HepG2 (cell line): Measurements from ENCODE around the gene RBP4.

Source experiments
- CHCHD3 ChIP-seq: sonication (generic); formaldehyde crosslinking; IDR thresholded peaks from 2 replicates; pipeline ENCODE4 v1.8.0; 2022; ENCODE audit warnings: mild to moderate bottlenecking, missing genetic modification reagents, moderate library complexity
- CTCF ChIP-seq: sonication (generic); formaldehyde crosslinking; IDR thresholded peaks from 2 replicates; pipeline ENCODE4 v1.5.0; 2020; ENCODE audit warnings: mild to moderate bottlenecking, missing genetic modification reagents, moderate library complexity
- FOXA1 ChIP-seq, 2 experiments: fragments of 450-650 bp in 1 of 2; sonication (generic) in 1 of 2; formaldehyde crosslinking in 1 of 2; IDR thresholded peaks; 2 replicates each; pipeline versions ENCODE4 v1.4.0 to v1.6.1; 2016 to 2020; ENCODE audit warnings: missing genetic modification reagents in 1 of 2
- MYC ChIP-seq: sonication (generic); formaldehyde crosslinking; IDR thresholded peaks from 2 replicates; pipeline ENCODE4 v1.9.0; 2021; ENCODE audit warnings: missing genetic modification reagents, borderline replicate concordance
- NR2F6 ChIP-seq, 2 experiments: IDR thresholded peaks; 2 replicates each; pipeline ENCODE4 v1.6.1; 2016; ENCODE audit warnings: antibody characterized with exemption in 1 of 2, mild to moderate bottlenecking in 1 of 2
- POLR2AphosphoS5 ChIP-seq: IDR thresholded peaks from 2 replicates; pipeline ENCODE4 v1.6.1; 2012; ENCODE audit warnings: low read depth, low read length
- RAD21 ChIP-seq: fragments of 450-650 bp; formaldehyde crosslinking; IDR thresholded peaks from 2 replicates; pipeline ENCODE4 v1.5.0; 2020; ENCODE audit warnings: mild to moderate bottlenecking
- RELA ChIP-seq: sonication (generic); formaldehyde crosslinking; IDR thresholded peaks from 2 replicates; pipeline ENCODE4 v1.4.0; 2020; ENCODE audit warnings: missing genetic modification reagents
- SMAD1 ChIP-seq: sonication (generic); formaldehyde crosslinking; IDR thresholded peaks from 2 replicates; pipeline ENCODE4 v1.4.0; 2020; ENCODE audit warnings: missing genetic modification reagents, low read depth, mild to moderate bottlenecking, borderline replicate concordance
- ZBTB33 ChIP-seq: sonication (generic); formaldehyde crosslinking; IDR thresholded peaks from 2 replicates; pipeline ENCODE4 v1.4.0; 2020; ENCODE audit warnings: missing genetic modification reagents
- ZBTB39 ChIP-seq: sonication (generic); formaldehyde crosslinking; IDR thresholded peaks from 2 replicates; pipeline ENCODE4 v1.5.0; 2020; ENCODE audit warnings: missing genetic modification reagents
- ZNF260 ChIP-seq: sonication (generic); formaldehyde crosslinking; IDR thresholded peaks from 2 replicates; pipeline ENCODE4 v1.4.0; 2020; ENCODE audit warnings: missing genetic modification reagents, low read depth, mild to moderate bottlenecking, borderline replicate concordance
- ZNF3 ChIP-seq: IDR thresholded peaks from 2 replicates; pipeline ENCODE4 v1.7.0; 2017; ENCODE audit warnings: inconsistent platforms
- ZNF766 ChIP-seq: sonication (generic); formaldehyde crosslinking; IDR thresholded peaks from 2 replicates; pipeline ENCODE4 v1.5.0; 2020; ENCODE audit warnings: missing genetic modification reagents, borderline replicate concordance

- TF ChIP-seq ZBTB39 (CRISPR knock-in tag) (no peak), ZBTB33 (CRISPR knock-in tag) (no peak), SMAD1 (CRISPR knock-in tag) (no peak), MYC (no peak), CTCF (CRISPR knock-in tag) (no peak), POLR2AphosphoS5 (no peak), CHCHD3 (CRISPR knock-in tag) (no peak), ZNF766 (no peak), RELA (no peak), ZNF3 (CRISPR knock-in tag) (no peak), RAD21 (CRISPR knock-in tag) (no peak), NR2F6 (IDR thresholded peaks at IDR 0.05) (no peak), NR2F6 (CRISPR knock-in tag; IDR thresholded peaks at IDR 0.05) (no peak), FOXA1 (IDR thresholded peaks at IDR 0.05) (no peak), FOXA1 (CRISPR knock-in tag; IDR thresholded peaks at IDR 0.05) (no peak), ZNF260 (CRISPR knock-in tag) (no peak)
These were observed 27.8 kb downstream of the RBP4 start for GRCh38 chr10:93573051-93573909.
